ENCODE data around the gene SPTLC3.

DNA sequence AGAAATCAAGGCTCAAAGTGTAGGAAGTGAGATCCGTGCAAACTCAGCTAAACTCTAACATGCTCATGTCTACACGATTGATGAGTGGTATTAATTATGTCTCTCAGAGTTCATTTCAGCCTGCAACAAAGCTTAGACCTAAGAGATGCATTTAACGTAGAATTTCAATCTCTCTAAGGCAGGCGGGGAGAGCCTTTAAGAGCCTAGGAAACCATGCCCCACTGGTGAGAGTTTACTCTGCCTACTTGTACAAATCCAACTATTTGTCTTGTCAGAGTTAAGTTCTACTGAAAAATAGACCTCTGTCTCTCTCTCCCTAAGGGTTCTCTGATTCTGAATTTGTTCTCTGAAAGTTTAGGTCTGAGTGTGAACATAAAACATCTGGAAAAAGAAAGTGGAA, 100.9 kb downstream of the SPTLC3 start:
- TF ChIP-seq EP300 (IDR thresholded peaks at IDR 0.05) (no peak), POLR2A (IDR thresholded peaks at IDR 0.05) (no peak)
- TF ChIP-seq, protein P1, sequence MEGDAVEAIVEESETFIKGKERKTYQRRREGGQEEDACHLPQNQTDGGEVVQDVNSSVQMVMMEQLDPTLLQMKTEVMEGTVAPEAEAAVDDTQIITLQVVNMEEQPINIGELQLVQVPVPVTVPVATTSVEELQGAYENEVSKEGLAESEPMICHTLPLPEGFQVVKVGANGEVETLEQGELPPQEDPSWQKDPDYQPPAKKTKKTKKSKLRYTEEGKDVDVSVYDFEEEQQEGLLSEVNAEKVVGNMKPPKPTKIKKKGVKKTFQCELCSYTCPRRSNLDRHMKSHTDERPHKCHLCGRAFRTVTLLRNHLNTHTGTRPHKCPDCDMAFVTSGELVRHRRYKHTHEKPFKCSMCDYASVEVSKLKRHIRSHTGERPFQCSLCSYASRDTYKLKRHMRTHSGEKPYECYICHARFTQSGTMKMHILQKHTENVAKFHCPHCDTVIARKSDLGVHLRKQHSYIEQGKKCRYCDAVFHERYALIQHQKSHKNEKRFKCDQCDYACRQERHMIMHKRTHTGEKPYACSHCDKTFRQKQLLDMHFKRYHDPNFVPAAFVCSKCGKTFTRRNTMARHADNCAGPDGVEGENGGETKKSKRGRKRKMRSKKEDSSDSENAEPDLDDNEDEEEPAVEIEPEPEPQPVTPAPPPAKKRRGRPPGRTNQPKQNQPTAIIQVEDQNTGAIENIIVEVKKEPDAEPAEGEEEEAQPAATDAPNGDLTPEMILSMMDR (IDR thresholded peaks at IDR 0.05): no peak
